ENCODE data around the gene ZFHX2.

- TF ChIP-seq EZH2phosphoT487 (IDR thresholded peaks at IDR 0.05) (no peak), CTCF (IDR thresholded peaks at IDR 0.05) (no peak), EZH2 (IDR thresholded peaks at IDR 0.05) (no peak)
Measured at GRCh38 chr14:23538785-23539184, 12.8 kb downstream of the ZFHX2 start.

Data from neural progenitor cell (in vitro differentiated cells).